ENCODE results near the gene RBMS3. TPM values are rescaled to one million over a fixed set of nuclear protein-coding genes. Genes with fewer than 3 reads are reported as not detected.

Gene RBMS3
- total and polyA plus RNA-seq, 4 donors: 26.8 to 203 (median 94.8) TPM

DNA sequence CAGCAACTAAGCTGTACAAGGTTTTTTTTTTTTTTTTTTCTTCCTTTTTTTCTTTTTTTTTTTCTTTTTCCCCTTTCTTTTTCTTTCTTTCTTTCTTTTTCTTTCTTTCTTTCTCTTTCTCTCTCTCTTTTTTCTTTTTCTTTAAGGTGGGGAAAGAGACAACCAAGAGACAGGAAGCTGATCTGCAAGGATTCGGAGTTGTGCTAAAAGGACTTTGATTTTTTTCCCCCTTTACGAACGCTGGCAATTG, 148 bp downstream of the RBMS3 start:
- H3K4me1 ChIP-seq (ENCODE audit: control insufficient read depth in 1 of 2, insufficient read depth in 2 of 2, low read length in 2 of 2): peaks cover 0 to 3% of the 10 kb centered on the region in 2 donors
- H3K27ac ChIP-seq (ENCODE audit: low read depth in 1 of 2, low read length in 2 of 2): peak overlapping the region; percentile 73 to 93
- 0 to 1% methylated on average over 3 of the region's 3 CpGs for WGBS, 2 donors
- intact Hi-C loops (cut with DNase I): loop anchor here (2.0 to 10.0 kb wide), 11 partner anchors 41 to 481 kb away; no protein-coding TSS in a partner anchor
- ATAC-seq (ENCODE audit: low FRiP score) (no peak), DNase-seq (no peak)
- H3K36me3 ChIP-seq (ENCODE audit: control insufficient read depth in 1 of 2, insufficient read depth in 2 of 2, low read length in 1 of 2): no peaks in the 10 kb centered on the region
- H3K27me3 ChIP-seq (ENCODE audit: control insufficient read depth in 1 of 2, insufficient read depth in 2 of 2, low read length in 1 of 2): no peaks in the 10 kb centered on the region
- H3K9me3 ChIP-seq (ENCODE audit: control insufficient read depth, low read length): no peaks in the 10 kb centered on the region
- peak overlapping the region; percentile 98 to 100 for H3K4me3 ChIP-seq (ENCODE audit: low read length in 2 of 2)

DNA sequence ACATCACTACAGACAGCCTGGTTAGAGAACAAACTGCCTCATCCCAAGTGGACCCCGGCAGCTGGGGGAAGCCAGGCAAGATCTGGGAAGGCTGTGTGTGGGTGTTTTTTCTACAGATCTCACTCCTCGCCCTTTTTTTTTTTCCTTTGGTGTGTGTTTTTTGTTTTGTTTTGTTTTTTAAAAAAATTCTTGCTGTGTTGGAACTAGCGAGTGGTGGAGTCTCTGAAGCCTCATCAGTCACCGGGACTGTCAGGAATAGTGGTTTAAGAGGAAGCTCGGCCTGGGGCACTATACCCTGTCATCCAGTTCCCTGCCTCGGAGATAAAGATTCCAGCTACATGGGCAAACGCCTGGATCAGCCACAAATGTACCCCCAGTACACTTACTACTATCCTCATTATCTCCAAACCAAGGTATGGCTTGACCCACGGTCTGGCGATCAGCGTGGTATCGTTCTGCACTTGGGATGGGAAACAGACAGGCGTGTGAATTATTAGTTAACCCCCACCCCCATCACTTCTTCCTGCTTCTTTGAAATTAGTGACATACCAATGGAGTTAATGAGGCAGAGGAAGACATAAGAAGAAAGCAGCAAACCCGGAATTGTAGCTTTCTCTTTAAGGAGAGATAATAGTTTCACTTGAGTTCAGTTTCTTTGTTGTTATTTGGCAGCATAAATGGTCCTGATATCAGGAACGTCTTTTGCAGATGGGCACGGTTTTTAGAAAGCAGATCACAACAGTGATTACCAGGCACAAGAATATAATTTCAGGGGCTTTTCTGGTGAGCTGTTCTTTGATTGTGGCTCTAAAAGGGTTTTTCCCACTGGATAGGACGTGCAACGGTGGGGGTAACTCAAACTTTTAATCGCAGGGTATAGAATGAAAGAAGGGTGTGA, 722 bp downstream of the RBMS3 start:
- 0 to 1% methylated on average over 18 of the region's 18 CpGs for WGBS, 2 donors
- intact Hi-C loops (cut with DNase I): loop anchor here (2.0 to 10.0 kb wide), 12 partner anchors 41 to 481 kb away; no protein-coding TSS in a partner anchor
- DNase-seq: peak; percentile 40 to 71

DNA sequence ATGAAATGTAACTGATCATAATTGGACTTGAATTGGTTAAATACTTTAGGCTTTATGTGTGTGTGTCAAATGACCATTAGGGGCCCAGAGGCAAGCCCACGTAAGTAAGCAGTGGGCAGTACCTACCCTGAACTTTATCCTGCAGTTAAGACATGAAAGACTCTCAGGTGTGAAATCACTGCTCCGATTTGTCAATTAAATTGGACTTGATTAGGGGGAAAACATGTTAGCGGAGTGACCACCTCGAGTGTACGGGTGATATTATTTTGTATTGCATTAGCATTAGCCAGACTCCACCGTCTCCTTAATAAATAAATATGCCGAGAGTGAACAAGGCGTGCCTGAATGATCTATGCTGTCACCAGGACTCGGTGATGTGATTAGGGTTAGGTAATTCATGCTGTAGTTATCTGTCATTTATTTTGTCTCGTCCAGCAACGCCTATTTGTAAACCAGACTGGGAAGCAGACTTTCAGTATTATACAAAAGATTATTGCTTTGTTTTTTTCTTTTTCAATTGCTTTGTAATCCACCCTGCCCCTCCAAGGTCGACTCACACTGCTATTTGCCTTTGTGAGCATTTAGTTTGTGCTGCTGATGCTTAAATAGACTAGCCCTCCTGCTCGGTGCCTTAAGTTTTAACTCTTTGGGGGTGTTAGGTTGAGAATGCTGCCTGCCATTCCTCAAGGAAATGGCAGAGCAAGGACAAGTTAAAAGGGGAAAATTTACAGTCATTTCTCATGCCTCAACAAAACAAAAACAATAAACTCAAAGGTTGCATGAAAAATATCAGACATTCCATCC, 1.8 kb downstream of the RBMS3 start:
- H3K4me3 ChIP-seq (ENCODE audit: low read length in 2 of 2): peak overlapping the region; percentile 98 to 100
- H3K27ac ChIP-seq (ENCODE audit: low read depth in 1 of 2, low read length in 2 of 2): peak overlapping the region; percentile 87 to 92
- intact Hi-C loops (cut with DNase I): loop anchor here (2.0 to 10.0 kb wide), 10 partner anchors 40 to 480 kb away; no protein-coding TSS in a partner anchor
- peaks cover 0 to 3% of the 10 kb centered on the region in 2 donors for H3K4me1 ChIP-seq (ENCODE audit: control insufficient read depth in 1 of 2, insufficient read depth in 2 of 2, low read length in 2 of 2)
- 3 to 4% methylated on average over 13 of the region's 13 CpGs for WGBS, 2 donors
- ATAC-seq (ENCODE audit: low FRiP score): no peak
- no peaks in the 10 kb centered on the region for H3K27me3 ChIP-seq (ENCODE audit: control insufficient read depth in 1 of 2, insufficient read depth in 2 of 2, low read length in 1 of 2)
- H3K9me3 ChIP-seq (ENCODE audit: control insufficient read depth, low read length): no peaks in the 10 kb centered on the region
- no peak for DNase-seq
- H3K36me3 ChIP-seq (ENCODE audit: control insufficient read depth in 1 of 2, insufficient read depth in 2 of 2, low read length in 1 of 2): no peaks in the 10 kb centered on the region

More for the DNA sequence above, 722 bp downstream of the RBMS3 start:
- ATAC-seq (ENCODE audit: low FRiP score): peak; percentile 40
- H3K4me1 ChIP-seq (ENCODE audit: control insufficient read depth in 1 of 2, insufficient read depth in 2 of 2, low read length in 2 of 2): peaks cover 0 to 3% of the 10 kb centered on the region in 2 donors
- H3K9me3 ChIP-seq (ENCODE audit: control insufficient read depth, low read length): no peaks in the 10 kb centered on the region
- H3K36me3 ChIP-seq (ENCODE audit: control insufficient read depth in 1 of 2, insufficient read depth in 2 of 2, low read length in 1 of 2): no peaks in the 10 kb centered on the region
- peak overlapping the region; percentile 98 to 100 for H3K4me3 ChIP-seq (ENCODE audit: low read length in 2 of 2)
- H3K27ac ChIP-seq (ENCODE audit: low read depth in 1 of 2, low read length in 2 of 2): peak overlapping the region; percentile 87 to 93
- no peaks in the 10 kb centered on the region for H3K27me3 ChIP-seq (ENCODE audit: control insufficient read depth in 1 of 2, insufficient read depth in 2 of 2, low read length in 1 of 2)

DNA sequence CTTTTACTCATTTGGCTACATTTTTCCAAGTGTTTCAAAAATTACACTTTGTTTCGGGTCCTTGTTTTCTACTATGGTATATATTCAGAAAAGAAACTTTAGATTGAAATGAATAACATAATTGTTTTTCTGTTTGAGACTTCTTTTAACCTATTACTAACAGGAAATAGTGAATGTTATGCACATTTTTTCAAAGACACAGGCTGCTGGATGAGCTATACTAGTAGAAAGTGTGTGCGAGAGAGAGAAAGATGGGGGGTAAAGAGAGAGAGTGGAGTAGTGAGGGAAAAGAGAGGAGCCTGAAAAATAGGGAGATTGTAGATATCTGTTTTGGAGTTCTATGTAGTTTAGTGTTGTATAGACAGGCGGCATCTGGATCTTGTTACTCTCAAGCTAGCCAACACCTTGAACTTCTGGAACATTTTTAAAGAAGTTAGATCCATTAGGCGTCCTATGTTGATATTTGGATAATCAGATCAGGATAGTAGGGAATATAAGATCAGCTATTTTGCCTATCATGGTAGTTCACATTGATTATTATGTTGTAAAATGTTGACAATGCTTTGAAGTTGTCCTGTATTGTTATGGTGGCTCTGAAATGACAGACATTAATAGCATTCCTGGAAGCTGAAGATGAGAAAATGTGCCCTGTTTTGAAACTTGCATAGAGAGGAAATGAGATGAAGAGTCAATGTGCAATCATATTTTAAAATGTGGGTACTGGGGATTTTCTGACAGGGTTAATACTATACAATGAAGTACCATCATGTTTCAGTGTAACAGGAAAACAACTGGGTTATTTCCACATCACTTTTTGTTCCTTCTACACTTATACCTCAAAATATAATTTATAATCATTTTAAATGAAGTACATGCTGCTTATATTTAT, 2.6 kb downstream of the RBMS3 start:
- no peaks in the 10 kb centered on the region for H3K36me3 ChIP-seq (ENCODE audit: control insufficient read depth in 1 of 2, insufficient read depth in 2 of 2, low read length in 1 of 2)
- DNase-seq: no peak
- ATAC-seq (ENCODE audit: low FRiP score): no peak
- no peaks in the 10 kb centered on the region for H3K9me3 ChIP-seq (ENCODE audit: control insufficient read depth, low read length)
- WGBS, 2 donors: 1 to 7% methylated on average over 4 of the region's 4 CpGs
- peak overlapping the region; percentile 98 to 100 for H3K4me3 ChIP-seq (ENCODE audit: low read length in 2 of 2)
- H3K27me3 ChIP-seq (ENCODE audit: control insufficient read depth in 1 of 2, insufficient read depth in 2 of 2, low read length in 1 of 2): no peaks in the 10 kb centered on the region
- intact Hi-C loops (cut with DNase I): loop anchor here (2.0 to 10.0 kb wide), 10 partner anchors 39 to 479 kb away; no protein-coding TSS in a partner anchor
- no peaks in the 10 kb centered on the region for H3K4me1 ChIP-seq (ENCODE audit: control insufficient read depth in 1 of 2, insufficient read depth in 2 of 2, low read length in 2 of 2)
- peak overlapping the region in 1 of 2 donors; percentile 96 for H3K27ac ChIP-seq (ENCODE audit: low read depth in 1 of 2, low read length in 2 of 2)

DNA sequence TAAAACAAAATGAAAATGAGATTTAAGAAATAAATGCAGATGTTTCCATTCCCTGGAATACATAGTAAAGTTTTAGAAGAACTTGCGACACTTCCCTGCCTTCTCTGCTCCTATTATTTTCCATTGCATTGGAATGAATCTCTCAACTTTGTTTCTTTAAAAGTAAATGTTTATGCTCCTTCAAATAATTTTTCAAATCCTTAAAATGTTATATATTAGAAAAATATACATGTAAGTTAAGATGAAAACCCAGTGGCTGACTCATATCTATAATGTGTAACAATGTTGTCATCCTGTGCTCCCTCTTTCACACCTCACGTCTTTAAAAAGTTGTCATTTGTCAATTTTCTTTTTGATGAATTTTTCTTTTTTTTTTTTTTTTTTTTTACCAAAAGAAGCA, 3.6 kb downstream of the RBMS3 start:
- H3K9me3 ChIP-seq (ENCODE audit: control insufficient read depth, low read length): no peaks in the 10 kb centered on the region
- H3K4me3 ChIP-seq (ENCODE audit: low read length in 2 of 2): no peak overlapping the region
- intact Hi-C loops (cut with DNase I): loop anchor here (5.0 to 10.0 kb wide), 9 partner anchors 38 to 478 kb away; no protein-coding TSS in a partner anchor
- H3K36me3 ChIP-seq (ENCODE audit: control insufficient read depth in 1 of 2, insufficient read depth in 2 of 2, low read length in 1 of 2): no peaks in the 10 kb centered on the region
- H3K4me1 ChIP-seq (ENCODE audit: control insufficient read depth in 1 of 2, insufficient read depth in 2 of 2, low read length in 2 of 2): no peaks in the 10 kb centered on the region
- no peak overlapping the region for H3K27ac ChIP-seq (ENCODE audit: low read depth in 1 of 2, low read length in 2 of 2)
- DNase-seq (no peak), ATAC-seq (ENCODE audit: low FRiP score) (no peak)
- no peaks in the 10 kb centered on the region for H3K27me3 ChIP-seq (ENCODE audit: control insufficient read depth in 1 of 2, insufficient read depth in 2 of 2, low read length in 1 of 2)
- 7 to 12% methylated on average over 2 of the region's 2 CpGs for WGBS, 2 donors

DNA sequence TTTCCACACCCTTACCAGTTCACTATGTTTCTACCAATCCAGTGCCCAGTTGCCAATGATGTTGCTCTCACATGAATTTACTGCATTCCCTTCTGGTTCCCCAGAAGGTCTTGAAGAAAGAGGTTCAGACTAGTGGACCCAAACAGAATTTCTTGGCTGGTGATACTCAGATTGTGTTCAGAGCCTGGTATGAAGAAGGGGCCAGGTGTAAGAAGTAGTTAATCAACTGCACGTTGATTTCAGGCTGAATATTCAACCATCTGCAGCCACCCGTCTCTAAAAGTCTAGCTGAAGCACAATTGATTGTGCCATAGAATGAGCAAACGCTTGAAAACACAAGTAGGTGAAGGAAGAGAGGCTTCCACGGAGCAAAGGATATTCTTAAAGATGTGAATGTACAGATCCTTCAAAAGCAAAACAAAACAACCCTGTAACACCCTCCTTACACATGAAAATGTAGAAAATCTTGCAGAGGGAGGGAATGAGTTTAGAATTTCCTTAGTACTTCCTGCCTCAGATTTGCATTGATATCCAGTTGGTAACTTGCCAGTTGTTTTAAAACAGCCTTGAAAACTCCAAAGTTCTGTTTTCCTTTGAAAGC, 4.7 kb downstream of the RBMS3 start:
- no peaks in the 10 kb centered on the region for H3K27me3 ChIP-seq (ENCODE audit: control insufficient read depth in 1 of 2, insufficient read depth in 2 of 2, low read length in 1 of 2)
- H3K4me3 ChIP-seq (ENCODE audit: low read length in 2 of 2): peak overlapping the region; percentile 78 to 97
- intact Hi-C loops (cut with DNase I): loop anchor here in 1 of 2 donors (10.0 kb wide), 1 partner anchor 99 kb away; no protein-coding TSS in a partner anchor
- DNase-seq (no peak), ATAC-seq (ENCODE audit: low FRiP score) (no peak)
- H3K36me3 ChIP-seq (ENCODE audit: control insufficient read depth in 1 of 2, insufficient read depth in 2 of 2, low read length in 1 of 2): no peaks in the 10 kb centered on the region
- WGBS, 2 donors: 1 to 2% methylated on average over 4 of the region's 4 CpGs
- H3K9me3 ChIP-seq (ENCODE audit: control insufficient read depth, low read length): no peaks in the 10 kb centered on the region
- H3K4me1 ChIP-seq (ENCODE audit: control insufficient read depth in 1 of 2, insufficient read depth in 2 of 2, low read length in 2 of 2): peaks cover 0 to 1% of the 10 kb centered on the region in 2 donors
- H3K27ac ChIP-seq (ENCODE audit: low read depth in 1 of 2, low read length in 2 of 2): peak overlapping the region; percentile 71 to 87

DNA sequence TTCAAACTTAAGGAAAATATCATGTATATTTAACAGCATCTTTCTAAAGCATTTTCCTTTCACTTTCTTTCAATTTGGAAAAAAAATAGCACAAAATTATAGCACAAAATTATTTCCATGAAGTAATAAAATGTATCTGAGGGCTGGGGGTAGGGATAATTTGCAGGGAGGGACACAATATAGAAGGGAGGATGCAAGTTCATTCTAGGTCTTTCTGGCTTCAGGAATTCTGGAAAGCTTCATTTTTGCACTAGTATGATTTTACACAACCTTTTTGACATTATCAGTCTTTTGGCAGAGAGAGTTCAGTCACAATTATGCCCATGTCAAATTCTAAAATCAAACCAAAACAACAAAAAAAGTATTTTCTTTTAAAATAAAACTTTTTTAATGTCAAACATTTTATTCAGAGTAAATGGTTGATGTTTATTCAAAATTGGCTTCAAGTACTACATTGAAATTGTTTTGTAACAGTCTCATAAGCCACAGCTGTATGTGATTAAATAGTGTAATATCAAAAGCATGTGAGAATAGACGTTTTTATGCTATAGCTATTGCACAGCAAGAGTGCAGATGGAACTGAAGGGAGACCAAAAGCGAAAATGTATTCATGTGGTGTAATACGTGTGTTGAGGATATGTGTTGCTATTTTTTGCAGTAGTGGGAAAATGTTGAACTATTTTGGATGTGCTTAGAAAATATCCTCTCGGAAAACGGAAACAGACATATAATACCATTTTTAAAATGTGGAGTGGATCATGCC, 5.8 kb downstream of the RBMS3 start:
- 2 to 7% methylated on average over 5 of the region's 5 CpGs for WGBS, 2 donors
- intact Hi-C loops (cut with DNase I): loop anchor here in 1 of 2 donors (10.0 kb wide), 1 partner anchor 98 kb away; no protein-coding TSS in a partner anchor
- H3K9me3 ChIP-seq (ENCODE audit: control insufficient read depth, low read length): no peaks in the 10 kb centered on the region
- peaks cover 1 to 4% of the 10 kb centered on the region in 2 donors for H3K4me1 ChIP-seq (ENCODE audit: control insufficient read depth in 1 of 2, insufficient read depth in 2 of 2, low read length in 2 of 2)
- H3K27ac ChIP-seq (ENCODE audit: low read depth in 1 of 2, low read length in 2 of 2): peak overlapping the region in 1 of 2 donors; percentile 87
- no peak for ATAC-seq (ENCODE audit: low FRiP score)
- peak overlapping the region; percentile 48 to 78 for H3K4me3 ChIP-seq (ENCODE audit: low read length in 2 of 2)
- no peaks in the 10 kb centered on the region for H3K27me3 ChIP-seq (ENCODE audit: control insufficient read depth in 1 of 2, insufficient read depth in 2 of 2, low read length in 1 of 2)
- no peaks in the 10 kb centered on the region for H3K36me3 ChIP-seq (ENCODE audit: control insufficient read depth in 1 of 2, insufficient read depth in 2 of 2, low read length in 1 of 2)
- DNase-seq: no peak
